HUES64 (cell line): ENCODE data around the gene CDC37.
A peak's percentile ranks its signal among the peaks of the same experiment; 100 is the strongest.
"Not testable (repeated sequence)": the region's sequence is repeated elsewhere in the genome, so short reads cannot be mapped to it uniquely, and the experiment has no call there.

Experiments used
- H3K27ac ChIP-seq: 2 replicates; pipeline ENCODE4 v1.7.0; 2013; ENCODE audit warnings: low read depth, low read length, inconsistent platforms
- H3K27me3 ChIP-seq: 2 replicates; pipeline ENCODE4 v1.6.1; 2013; ENCODE audit warnings: mild to moderate bottlenecking, low read length; ENCODE audit not compliant: insufficient read depth
- H3K36me3 ChIP-seq: 2 replicates; pipeline ENCODE4 v1.6.1; 2013; ENCODE audit warnings: mild to moderate bottlenecking, low read length; ENCODE audit not compliant: insufficient read depth
- H3K4me1 ChIP-seq: 2 replicates; pipeline ENCODE4 v1.6.1; 2013; ENCODE audit warnings: mild to moderate bottlenecking, low read length, moderate library complexity; ENCODE audit not compliant: insufficient read depth
- H3K4me3 ChIP-seq: 2 replicates; pipeline ENCODE4 v1.5.1; 2013; ENCODE audit warnings: mild to moderate bottlenecking, low read length, moderate library complexity
- H3K9ac ChIP-seq: 2 replicates; pipeline ENCODE4 v1.6.1; 2013; ENCODE audit warnings: mild to moderate bottlenecking, low read depth, low read length
- H3K9me3 ChIP-seq: 2 replicates; pipeline ENCODE4 v1.6.1; 2013; ENCODE audit warnings: low read depth, low read length; ENCODE audit not compliant: insufficient read depth
- WGBS: fragments of 150-250, 120-280 bp; methylation state at CpG from one replicate; pipeline ENCODE4 v1.1.7; 2013; ENCODE audit warnings: missing lambda C conversion rate; 5-methylcytosine and 5-hydroxymethylcytosine counted together

CDC37 gene

DNA sequence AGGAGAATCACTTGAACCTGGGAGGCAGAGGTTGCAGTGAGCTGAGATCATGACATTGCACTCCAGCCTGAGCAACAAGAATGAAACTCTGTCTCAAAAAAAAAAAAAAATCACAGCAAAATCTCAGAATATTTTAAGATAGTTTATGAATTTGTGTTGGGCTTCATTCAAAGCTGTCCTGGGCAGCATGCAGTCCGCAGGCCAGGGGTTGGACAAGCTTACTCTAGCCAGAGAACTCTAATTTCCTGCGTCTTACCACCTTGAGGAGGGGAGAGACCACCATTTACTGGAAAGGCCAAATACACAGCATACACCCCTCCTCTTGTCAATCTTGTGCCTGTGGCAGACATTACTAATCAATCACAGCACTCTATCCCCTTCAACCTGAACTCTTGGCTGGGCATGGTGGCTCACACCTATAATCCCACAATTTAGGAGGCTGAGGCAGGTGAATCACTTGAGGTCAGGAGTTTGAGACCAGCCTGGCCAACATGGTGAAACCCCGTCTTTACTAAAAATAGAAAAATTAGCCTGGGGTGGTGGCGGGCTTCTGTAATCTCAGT lies 36.3 kb downstream of the CDC37 start:
- H3K9me3 ChIP-seq, H3K4me1 ChIP-seq, H3K9ac ChIP-seq, H3K27ac ChIP-seq, H3K27me3 ChIP-seq, H3K4me3 ChIP-seq: not testable (repeated sequence)
- 95% methylated on average over 4 of the region's 4 CpGs for WGBS
- peaks cover 41% of the 10 kb centered on the region for H3K36me3 ChIP-seq

DNA sequence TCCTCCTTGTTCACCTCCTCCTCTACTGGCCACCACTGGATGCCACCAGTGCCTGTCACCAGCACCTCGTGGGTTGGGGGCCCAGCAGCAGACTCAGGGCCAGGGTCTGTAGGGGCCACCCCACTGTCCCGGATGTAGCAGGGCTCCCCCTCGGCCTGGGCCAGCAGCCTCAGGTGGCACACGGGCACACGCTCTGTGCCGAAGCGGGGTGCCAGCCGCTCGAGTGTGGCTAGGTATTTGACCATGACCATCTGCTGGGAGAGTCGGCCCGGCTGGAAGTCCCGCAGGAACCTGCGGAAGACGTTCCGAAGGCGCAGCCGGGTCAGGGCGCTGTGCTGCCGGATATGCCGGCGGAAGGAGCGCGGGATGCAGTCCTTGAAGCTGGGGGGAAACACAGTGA lies 37.8 kb downstream of the CDC37 start:
- no peaks in the 10 kb centered on the region for H3K27me3 ChIP-seq

DNA sequence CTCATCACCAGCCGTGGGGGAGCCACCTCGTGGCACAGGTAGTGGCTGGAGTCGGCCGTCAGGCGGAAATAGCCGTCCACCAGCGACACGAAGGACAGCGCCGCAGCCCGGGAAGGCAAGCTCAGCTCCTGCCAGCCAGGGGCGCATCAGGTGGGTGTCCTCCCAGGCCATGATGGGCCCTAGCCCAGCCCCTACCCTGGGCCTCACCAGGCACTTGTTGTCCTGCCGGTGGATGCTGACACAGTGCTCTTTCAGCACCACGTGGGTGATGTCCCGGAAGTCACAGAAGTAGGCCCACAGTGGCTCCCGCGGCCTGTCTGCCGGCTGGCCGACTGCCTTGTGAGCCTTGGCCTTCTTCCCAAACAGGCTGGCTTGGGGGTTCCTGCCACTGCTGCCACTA lies 38.7 kb downstream of the CDC37 start:
- H3K4me3 ChIP-seq, result no peak overlapping the region
- H3K27me3 ChIP-seq, result no peaks in the 10 kb centered on the region
- H3K27ac ChIP-seq, result no peak overlapping the region
- H3K9ac ChIP-seq, result no peak overlapping the region
- H3K9me3 ChIP-seq, result no peaks in the 10 kb centered on the region
- peaks cover 47% of the 10 kb centered on the region for H3K36me3 ChIP-seq
- H3K4me1 ChIP-seq, result no peaks in the 10 kb centered on the region
- WGBS, result 91% methylated on average over 19 of the region's 19 CpGs

More for the DNA sequence above, 37.8 kb downstream of the CDC37 start:
- Histone ChIP-seq H3K4me3 (no peak overlapping the region), H3K9ac (no peak overlapping the region), H3K9me3 (no peaks in the 10 kb centered on the region), H3K4me1 (no peaks in the 10 kb centered on the region), H3K27ac (no peak overlapping the region), H3K36me3 (peaks cover 47% of the 10 kb centered on the region)
- 95% methylated on average over 23 of the region's 23 CpGs for WGBS

DNA sequence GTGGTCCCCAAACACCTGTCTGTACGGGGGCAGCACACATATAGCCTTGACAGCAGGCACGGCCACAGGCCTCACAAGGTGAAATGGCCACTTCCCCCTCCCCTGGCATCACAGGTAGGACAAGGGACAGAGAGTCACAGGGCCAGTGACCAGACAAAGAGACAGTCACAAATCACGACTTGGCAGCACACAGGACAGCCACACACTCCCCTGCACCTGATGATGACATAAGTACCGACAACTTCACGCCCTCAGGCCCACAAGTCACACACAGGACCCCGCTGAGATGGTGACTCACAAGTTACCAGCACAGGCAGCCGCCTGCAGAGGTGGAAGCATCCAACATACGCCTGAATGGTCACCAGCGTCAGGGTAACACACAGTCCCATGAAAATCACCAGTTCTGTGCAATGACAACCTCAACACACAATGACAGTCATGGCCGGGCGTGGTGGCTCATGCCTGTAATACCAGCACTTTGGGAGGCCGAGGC lies 39.5 kb downstream of the CDC37 start:
- peaks cover 42% of the 10 kb centered on the region for H3K36me3 ChIP-seq
- H3K9me3 ChIP-seq, result no peaks in the 10 kb centered on the region
- H3K27ac ChIP-seq, result no peak overlapping the region
- H3K9ac ChIP-seq, result no peak overlapping the region
- H3K27me3 ChIP-seq, result no peaks in the 10 kb centered on the region
- H3K4me1 ChIP-seq, result no peaks in the 10 kb centered on the region
- WGBS, result 88% methylated on average over 12 of the region's 12 CpGs
- no peak overlapping the region for H3K4me3 ChIP-seq

DNA sequence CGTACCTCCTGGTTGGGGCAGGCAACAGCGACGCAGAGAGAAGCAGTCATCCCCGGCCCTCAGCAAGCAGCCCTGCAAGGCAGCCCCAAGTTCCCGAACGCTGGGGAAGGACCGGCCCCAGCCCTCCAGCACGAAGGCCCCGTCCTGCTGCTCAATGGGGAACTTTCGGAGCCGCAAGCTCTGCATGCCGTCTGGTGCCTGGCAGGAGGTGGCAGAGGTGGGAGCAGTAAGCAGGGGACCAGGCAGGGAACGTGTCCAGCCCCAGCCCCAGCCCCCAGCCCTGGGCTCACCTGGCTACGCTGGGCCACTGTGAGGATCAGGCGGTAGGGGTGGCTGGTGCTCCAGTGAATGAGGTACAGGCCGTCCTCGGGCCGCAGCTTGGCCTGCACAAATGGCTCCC lies 41.1 kb downstream of the CDC37 start:
- no peak overlapping the region for H3K4me3 ChIP-seq
- H3K9ac ChIP-seq, result no peak overlapping the region
- no peaks in the 10 kb centered on the region for H3K4me1 ChIP-seq
- WGBS, result 96% methylated on average over 18 of the region's 18 CpGs
- peaks cover 39% of the 10 kb centered on the region for H3K36me3 ChIP-seq
- H3K27me3 ChIP-seq, result no peaks in the 10 kb centered on the region
- no peak overlapping the region for H3K27ac ChIP-seq
- no peaks in the 10 kb centered on the region for H3K9me3 ChIP-seq

DNA sequence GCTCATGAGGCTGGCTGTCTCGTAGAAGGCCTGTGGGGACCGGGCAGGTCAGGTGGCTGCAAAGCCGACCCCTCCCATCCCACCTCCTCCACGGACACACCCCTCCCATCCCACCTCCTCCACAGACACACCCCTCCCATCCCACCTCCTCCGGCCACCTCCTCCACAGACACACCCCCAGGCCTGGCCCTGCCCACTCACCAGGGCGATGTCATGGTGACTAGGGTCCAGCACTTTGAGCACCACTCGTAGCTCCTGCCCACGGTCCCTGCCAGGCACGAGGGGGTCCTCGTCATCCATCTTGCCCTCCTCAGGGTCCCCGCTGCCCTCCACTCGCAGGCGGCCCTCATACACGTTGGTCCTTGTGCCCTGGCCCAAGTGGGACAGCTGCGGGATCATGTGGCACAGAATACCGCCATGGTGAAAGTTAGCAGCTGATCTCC lies 41.8 kb downstream of the CDC37 start:
- Histone ChIP-seq H3K27me3 (no peaks in the 10 kb centered on the region), H3K4me1 (no peaks in the 10 kb centered on the region), H3K4me3 (no peak overlapping the region), H3K9me3 (no peaks in the 10 kb centered on the region), H3K36me3 (peaks cover 40% of the 10 kb centered on the region), H3K9ac (no peak overlapping the region), H3K27ac (no peak overlapping the region)
- 90% methylated on average over 16 of the region's 16 CpGs for WGBS

DNA sequence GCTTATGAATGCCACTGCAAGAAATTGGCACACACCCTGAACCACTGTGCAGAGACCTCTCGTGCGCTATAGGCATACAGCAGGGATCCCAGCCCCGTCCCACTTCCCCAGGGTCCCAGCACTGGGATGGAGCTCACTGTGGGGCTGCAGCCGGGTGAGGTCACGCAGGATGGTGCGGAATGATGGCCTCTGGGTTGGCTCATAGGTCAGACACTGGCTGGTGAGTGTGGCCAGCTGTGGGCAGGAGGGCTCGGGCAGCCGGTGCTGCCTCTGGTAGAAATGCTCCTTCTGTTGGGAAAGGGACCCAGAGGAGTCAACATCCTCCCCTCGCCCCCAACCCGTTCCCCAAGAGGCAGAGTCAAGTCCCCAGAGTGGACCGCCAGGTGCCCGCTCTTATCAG lies 46.9 kb downstream of the CDC37 start:
- Histone ChIP-seq H3K27ac (no peak overlapping the region), H3K27me3 (no peaks in the 10 kb centered on the region), H3K4me1 (no peaks in the 10 kb centered on the region), H3K36me3 (peaks cover 14% of the 10 kb centered on the region; the same call in 1 of the 2 replicates), H3K9ac (no peak overlapping the region), H3K4me3 (no peak overlapping the region), H3K9me3 (no peaks in the 10 kb centered on the region)
- WGBS, result 97% methylated on average over 12 of the region's 12 CpGs

DNA sequence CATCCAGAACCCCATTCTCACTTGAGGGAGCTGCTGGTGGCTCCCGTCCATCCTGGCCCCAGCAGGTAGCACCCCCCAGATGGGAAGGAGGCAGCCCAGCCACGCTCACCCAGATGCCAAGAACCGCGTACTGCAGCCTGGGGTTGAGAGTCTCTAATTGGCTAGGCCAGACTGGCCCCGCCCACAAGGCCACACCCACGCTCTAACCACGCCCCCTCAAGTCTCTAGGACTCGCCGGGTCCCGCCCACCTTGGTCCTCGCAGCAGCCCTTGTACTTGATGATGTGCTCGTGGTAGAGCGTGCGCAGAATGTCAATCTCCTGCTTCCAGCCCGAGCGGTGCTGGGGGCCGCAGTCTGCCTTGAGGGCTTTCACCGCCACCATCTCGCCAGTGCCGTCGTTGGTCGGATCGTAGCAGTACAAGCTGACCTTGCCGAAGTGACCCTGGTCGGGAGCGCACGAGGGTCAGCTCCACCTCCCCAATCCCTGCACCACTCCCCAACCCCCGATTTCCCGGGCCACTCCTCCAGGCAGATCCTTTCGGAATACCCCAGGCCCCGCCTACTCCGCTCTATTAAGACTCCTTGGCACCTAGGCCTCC lies 49.5 kb downstream of the CDC37 start:
- peak overlapping the region; percentile 62 for H3K4me3 ChIP-seq
- H3K27ac ChIP-seq, result no peak overlapping the region; the same call in 1 of the 2 replicates
- H3K9ac ChIP-seq, result peak overlapping the region; percentile 30; the same call in 1 of the 2 replicates
- H3K27me3 ChIP-seq, result no peaks in the 10 kb centered on the region
- WGBS, result 13% methylated on average over 32 of the region's 32 CpGs
- H3K9me3 ChIP-seq, result no peaks in the 10 kb centered on the region
- H3K36me3 ChIP-seq, result peaks cover 19% of the 10 kb centered on the region
- H3K4me1 ChIP-seq, result no peaks in the 10 kb centered on the region

DNA sequence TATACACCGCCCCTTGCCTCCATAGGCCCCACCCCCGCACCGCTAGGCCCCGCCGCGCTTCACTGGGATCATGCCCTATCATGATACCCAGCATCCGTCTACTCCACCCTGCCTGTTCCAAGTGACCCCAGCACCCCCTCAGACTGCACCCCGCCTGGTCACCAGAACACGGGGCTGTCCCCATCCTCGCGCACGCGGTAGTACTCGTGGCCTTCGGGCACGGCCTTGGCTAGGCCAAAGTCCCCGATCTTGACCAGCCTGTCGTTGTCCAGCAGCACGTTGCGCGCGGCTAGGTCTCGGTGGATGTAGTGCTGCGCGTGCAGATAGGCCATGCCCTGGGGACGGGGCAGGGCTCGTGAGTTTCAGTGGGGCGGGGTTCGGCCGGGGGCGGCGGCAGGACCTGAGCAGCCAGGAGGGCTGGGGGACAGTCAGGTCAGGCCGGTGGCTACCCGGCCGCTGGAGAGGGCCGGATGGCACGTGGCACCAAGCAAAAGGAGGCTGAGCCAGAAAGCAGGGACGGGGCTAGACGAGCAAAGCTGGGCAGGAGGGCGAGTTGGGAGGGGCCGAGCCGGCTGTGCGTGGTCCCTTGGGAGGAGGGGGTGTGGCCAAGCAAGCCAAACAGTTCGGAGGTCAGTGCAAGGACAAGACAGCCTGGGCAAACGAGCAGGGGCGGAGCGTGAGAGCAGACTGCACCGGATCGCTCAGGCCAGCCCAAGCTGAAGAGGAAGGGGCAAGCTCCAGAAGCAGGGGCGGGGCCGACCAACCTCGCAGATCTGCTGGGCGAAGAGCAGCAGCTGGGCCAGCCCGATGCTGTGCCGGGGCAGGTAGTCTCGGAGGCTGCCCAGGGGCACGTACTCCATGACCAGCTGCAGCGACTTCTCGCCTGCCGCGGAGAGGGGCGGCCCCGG lies 50.3 kb downstream of the CDC37 start:
- H3K9ac ChIP-seq, result peak overlapping the region; percentile 57
- no peaks in the 10 kb centered on the region for H3K4me1 ChIP-seq
- H3K9me3 ChIP-seq, result no peaks in the 10 kb centered on the region
- H3K27me3 ChIP-seq, result no peaks in the 10 kb centered on the region
- WGBS, result 12% methylated on average over 63 of the region's 63 CpGs
- H3K36me3 ChIP-seq, result peaks cover 17% of the 10 kb centered on the region
- peak overlapping the region; percentile 62 for H3K4me3 ChIP-seq
- peak overlapping the region; percentile 69 for H3K27ac ChIP-seq

DNA sequence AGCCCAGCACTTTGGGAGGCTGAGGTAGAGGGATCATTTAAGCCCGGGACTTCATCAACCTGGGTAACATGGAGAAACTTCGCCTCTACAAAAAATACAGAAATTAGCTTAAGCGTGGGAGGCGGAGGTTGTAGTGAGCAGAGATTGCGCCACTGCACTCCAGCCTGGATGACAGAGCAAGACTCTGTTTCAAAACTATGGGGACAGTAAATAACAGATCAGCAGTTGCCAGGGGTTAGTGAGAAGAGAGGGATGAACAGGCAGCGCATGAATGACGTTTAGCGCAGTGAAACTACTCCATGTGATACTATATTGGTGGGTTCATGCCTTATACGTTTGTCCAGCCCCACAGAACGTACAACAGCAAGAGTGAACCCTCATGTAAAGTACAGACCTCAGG lies 56.8 kb downstream of the CDC37 start:
- 93% methylated on average over 10 of the region's 10 CpGs for whole genome bisulfite sequencing
- Histone ChIP-seq H3K36me3 (peaks cover 12% of the 10 kb centered on the region), H3K4me1 (no peaks in the 10 kb centered on the region), H3K9ac (no peak overlapping the region), H3K27ac (no peak overlapping the region), H3K27me3 (no peaks in the 10 kb centered on the region), H3K9me3 (no peaks in the 10 kb centered on the region), H3K4me3 (no peak overlapping the region)

DNA sequence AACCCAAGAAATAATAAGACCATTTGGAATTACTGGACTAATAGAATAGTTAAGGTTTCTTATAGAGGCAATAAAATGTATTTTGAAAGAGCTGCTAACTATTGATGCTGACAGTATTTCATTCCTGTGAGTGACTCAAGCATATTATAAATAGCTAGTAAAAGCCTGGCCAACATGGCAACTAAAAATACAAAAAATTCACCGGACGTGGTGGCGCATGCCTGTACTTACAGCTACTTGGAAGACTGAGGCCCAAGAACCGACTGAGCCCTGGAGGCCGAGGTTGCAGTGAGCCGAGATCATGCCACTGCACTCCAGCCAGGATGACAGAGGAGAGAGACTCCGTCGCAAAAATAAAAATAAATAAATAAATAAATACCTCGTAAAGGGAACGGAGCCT lies 58.6 kb downstream of the CDC37 start:
- Histone ChIP-seq H3K36me3 (peaks cover 2% of the 10 kb centered on the region; the same call in 1 of the 2 replicates), H3K9me3 (no peaks in the 10 kb centered on the region), H3K27me3 (no peaks in the 10 kb centered on the region), H3K4me3 (no peak overlapping the region), H3K9ac (no peak overlapping the region), H3K4me1 (no peaks in the 10 kb centered on the region), H3K27ac (no peak overlapping the region)
- 92% methylated on average over 7 of the region's 10 CpGs for WGBS
